Measurements from ENCODE around the gene NUP107.

Gene NUP107

GRCh38 chr12:68759852-68760251 is 73.1 kb downstream of the NUP107 start:
- no peak overlapping the region for H3K4me3 ChIP-seq
- no peak for DNase-seq
- intact Hi-C loops (cut with DNase I; ENCODE audit: low total_unique reads) = no loop called here
- no peaks in the 10 kb centered on the region for H3K27me3 ChIP-seq
- H3K27ac ChIP-seq = no peak overlapping the region
- no peaks in the 10 kb centered on the region for H3K9me3 ChIP-seq
- no peaks in the 10 kb centered on the region for H3K4me1 ChIP-seq
- TF ChIP-seq CTCF (IDR thresholded peaks at IDR 0.05) = no peak
- H3K36me3 ChIP-seq = peaks cover 54 to 65% (median 62%) of the 10 kb centered on the region in 3 donors

- H3K27ac ChIP-seq = no peak overlapping the region
- H3K27me3 ChIP-seq = no peaks in the 10 kb centered on the region
- intact Hi-C loops (cut with DNase I; ENCODE audit: low total_unique reads) = no loop called here
- H3K4me1 ChIP-seq = no peaks in the 10 kb centered on the region
- no peak overlapping the region for H3K4me3 ChIP-seq
- DNase-seq = no peak
- TF ChIP-seq CTCF (IDR thresholded peaks at IDR 0.05) = no peak
- H3K9me3 ChIP-seq = no peaks in the 10 kb centered on the region
- H3K36me3 ChIP-seq = peaks cover 49 to 57% (median 51%) of the 10 kb centered on the region in 3 donors
Measured at GRCh38 chr12:68760806-68761441, 74.1 kb downstream of the NUP107 start.

GRCh38 chr12:68761442-68761812 is 74.6 kb downstream of the NUP107 start:
- Histone ChIP-seq H3K27ac (no peak overlapping the region), H3K27me3 (no peaks in the 10 kb centered on the region), H3K4me3 (no peak overlapping the region), H3K4me1 (no peaks in the 10 kb centered on the region), H3K36me3 (peaks cover 54 to 61% (median 54%) of the 10 kb centered on the region in 3 donors), H3K9me3 (no peaks in the 10 kb centered on the region)
- intact Hi-C loops (cut with DNase I; ENCODE audit: low total_unique reads) = no loop called here
- TF ChIP-seq CTCF (IDR thresholded peaks at IDR 0.05) = no peak
- no peak for DNase-seq

- TF ChIP-seq CTCF (IDR thresholded peaks at IDR 0.05) = no peak
- intact Hi-C loops (cut with DNase I; ENCODE audit: low total_unique reads) = no loop called here
Measured at GRCh38 chr12:68761901-68762630, 75.3 kb downstream of the NUP107 start.

GRCh38 chr12:68762691-68763090 is 75.9 kb downstream of the NUP107 start:
- no peak for DNase-seq
- peaks cover 47 to 62% (median 55%) of the 10 kb centered on the region in 3 donors for H3K36me3 ChIP-seq
- no peaks in the 10 kb centered on the region for H3K27me3 ChIP-seq
- intact Hi-C loops (cut with DNase I; ENCODE audit: low total_unique reads) = no loop called here
- H3K9me3 ChIP-seq = no peaks in the 10 kb centered on the region
- no peaks in the 10 kb centered on the region for H3K4me1 ChIP-seq
- no peak overlapping the region for H3K4me3 ChIP-seq
- no peak for TF ChIP-seq CTCF (IDR thresholded peaks at IDR 0.05)
- no peak overlapping the region for H3K27ac ChIP-seq

More at GRCh38 chr12:68761901-68762630, 75.3 kb downstream of the NUP107 start:
- no peaks in the 10 kb centered on the region for H3K27me3 ChIP-seq
- no peak overlapping the region for H3K27ac ChIP-seq
- no peak overlapping the region for H3K4me3 ChIP-seq
- H3K9me3 ChIP-seq = no peaks in the 10 kb centered on the region
- DNase-seq = no peak
- H3K4me1 ChIP-seq = no peaks in the 10 kb centered on the region
- peaks cover 53 to 62% (median 55%) of the 10 kb centered on the region in 3 donors for H3K36me3 ChIP-seq
